Measurements from ENCODE around the gene CCR5. TPM values are rescaled to one million over a fixed set of nuclear protein-coding genes. Genes with fewer than 3 reads are reported as not detected.
A peak's percentile ranks its signal among the peaks of the same experiment; 100 is the strongest.

The CCR5 gene
- total and polyA plus RNA-seq, 2 of the 8 experiments (the other 6 are each of a cell fraction or from before 2014, with no cell fraction given), result not detected

- ChIA-PET POLR2A (ENCODE audit: partially characterized antibody) (no interaction called here), CTCF (ENCODE audit: partially characterized antibody) (interaction anchor here (0.9 to 2.1 kb wide), 5 partner anchors 8 to 202 kb away, joined by 3 to 4 read pairs (median 3); no protein-coding TSS in a partner anchor)
- H3K23me2 ChIP-seq (ENCODE audit: low read depth, low read length), result no peaks in the 10 kb centered on the region
- no peak overlapping the region for H4K8ac ChIP-seq (ENCODE audit: extremely low read depth, insufficient read depth, low read length)
- no peaks in the 10 kb centered on the region for H3K79me2 ChIP-seq (ENCODE audit: control insufficient read depth in 1 of 2, insufficient read depth in 2 of 2, low read length in 2 of 2)
- 89% methylated on average over 7 of the region's 7 CpGs; no CpG with 5 or more reads in 1 of the 2 experiments for WGBS, 2 experiments (ENCODE audit: extremely low coverage in 1 of 2, insufficient coverage in 1 of 2, insufficient read length in 1 of 2, insufficient replicate concordance in 2 of 2, low coverage in 1 of 2, low lambda C conversion rate in 2 of 2, missing lambda C conversion rate in 1 of 2)
- H3K36me3 ChIP-seq (ENCODE audit: control insufficient read depth in 2 of 4, insufficient read depth in 4 of 4, low read length in 3 of 4), result no peaks in the 10 kb centered on the region
- no peak overlapping the region for H3K14ac ChIP-seq (ENCODE audit: insufficient read length)
- H3K79me1 ChIP-seq (ENCODE audit: low read depth, low read length), result no peaks in the 10 kb centered on the region
- H2BK5ac ChIP-seq (ENCODE audit: low read depth, low read length), result no peak overlapping the region
- H3K27me3 ChIP-seq (replicated peaks in 1 of 4; ENCODE audit: control insufficient read depth in 3 of 4, extremely low read depth in 1 of 4, insufficient read depth in 3 of 4, low read length in 3 of 4), result no peaks in the 10 kb centered on the region
- H3K4me3 ChIP-seq (ENCODE audit: extremely low read depth in 1 of 4, insufficient read depth in 2 of 4, low read depth in 3 of 4, low read length in 4 of 4), result no peak overlapping the region
- DNase-seq (ENCODE audit: low read depth in 1 of 2, low spot score in 2 of 2), result no peak
- H2BK12ac ChIP-seq (ENCODE audit: low read depth, low read length), result no peak overlapping the region
- H3K18ac ChIP-seq (ENCODE audit: extremely low read depth, low read length), result no peak overlapping the region
- H2BK20ac ChIP-seq (ENCODE audit: low read length), result no peak overlapping the region
- H3K9me3 ChIP-seq (ENCODE audit: insufficient read depth in 2 of 2, low read depth in 1 of 2, low read length in 1 of 2), result no peaks in the 10 kb centered on the region
- FAIRE-seq, result no peak
- H4K5ac ChIP-seq (ENCODE audit: insufficient read length, low read depth, low read length), result no peak overlapping the region
- no peak overlapping the region for H3K9ac ChIP-seq (replicated peaks in 1 of 4; ENCODE audit: extremely low read depth in 1 of 4, low read depth in 3 of 4, low read length in 3 of 4)
- H3K4ac ChIP-seq (replicated peaks; ENCODE audit: insufficient read length, low read depth, low read length), result no peak overlapping the region
- no peak overlapping the region for H2BK15ac ChIP-seq (ENCODE audit: low read length)
- no peak overlapping the region for H2AK5ac ChIP-seq (ENCODE audit: low read depth, low read length)
- H2BK120ac ChIP-seq (replicated peaks; ENCODE audit: low read depth, low read length), result no peak overlapping the region
- no peak overlapping the region for H3K56ac ChIP-seq (replicated peaks; ENCODE audit: insufficient read length, low read depth, low read length)
- H4K91ac ChIP-seq (replicated peaks; ENCODE audit: insufficient read length, low read length), result no peak overlapping the region
- no peak overlapping the region for H3K23ac ChIP-seq (ENCODE audit: insufficient read length)
- H2AFZ ChIP-seq (ENCODE audit: low read length), result 0 out of 2 replicates have a peak overlapping the region, but pooled peaks have one; percentile 16
- no peak overlapping the region for H3K4me2 ChIP-seq (ENCODE audit: insufficient read depth in 1 of 2, low read depth in 2 of 2, low read length in 2 of 2)
- H3K27ac ChIP-seq (ENCODE audit: low read depth, low read length), result no peak overlapping the region
- H3K4me1 ChIP-seq (replicated peaks in 1 of 4; ENCODE audit: control insufficient read depth in 3 of 4, insufficient read depth in 4 of 4, low read length in 3 of 4), result peaks cover 0 to 6% (median 5%) of the 10 kb centered on the region in 4 experiments; a peak in 4 of 7 replicates
- no peaks in the 10 kb centered on the region for H4K20me1 ChIP-seq (replicated peaks in 1 of 2; ENCODE audit: control insufficient read depth in 1 of 2, insufficient read depth in 2 of 2, low read length in 2 of 2)
- no peak for TF ChIP-seq MAFK (IDR thresholded peaks at IDR 0.05; ENCODE audit: low read depth, low read length)
- no peak for TF ChIP-seq GTF2F1 (IDR thresholded peaks at IDR 0.05; ENCODE audit: borderline replicate concordance, low read depth, low read length)
- no peak for TF ChIP-seq SIN3A (conservative IDR thresholded peaks at IDR 0.05 in 1 of 2, IDR thresholded peaks at IDR 0.05 in 1 of 2; ENCODE audit: low read depth in 1 of 2, low read length in 2 of 2)
- TF ChIP-seq, protein P1, sequence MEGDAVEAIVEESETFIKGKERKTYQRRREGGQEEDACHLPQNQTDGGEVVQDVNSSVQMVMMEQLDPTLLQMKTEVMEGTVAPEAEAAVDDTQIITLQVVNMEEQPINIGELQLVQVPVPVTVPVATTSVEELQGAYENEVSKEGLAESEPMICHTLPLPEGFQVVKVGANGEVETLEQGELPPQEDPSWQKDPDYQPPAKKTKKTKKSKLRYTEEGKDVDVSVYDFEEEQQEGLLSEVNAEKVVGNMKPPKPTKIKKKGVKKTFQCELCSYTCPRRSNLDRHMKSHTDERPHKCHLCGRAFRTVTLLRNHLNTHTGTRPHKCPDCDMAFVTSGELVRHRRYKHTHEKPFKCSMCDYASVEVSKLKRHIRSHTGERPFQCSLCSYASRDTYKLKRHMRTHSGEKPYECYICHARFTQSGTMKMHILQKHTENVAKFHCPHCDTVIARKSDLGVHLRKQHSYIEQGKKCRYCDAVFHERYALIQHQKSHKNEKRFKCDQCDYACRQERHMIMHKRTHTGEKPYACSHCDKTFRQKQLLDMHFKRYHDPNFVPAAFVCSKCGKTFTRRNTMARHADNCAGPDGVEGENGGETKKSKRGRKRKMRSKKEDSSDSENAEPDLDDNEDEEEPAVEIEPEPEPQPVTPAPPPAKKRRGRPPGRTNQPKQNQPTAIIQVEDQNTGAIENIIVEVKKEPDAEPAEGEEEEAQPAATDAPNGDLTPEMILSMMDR (IDR thresholded peaks at IDR 0.05; ENCODE audit: control extremely low read depth in 1 of 3, insufficient read depth in 1 of 3, low read depth in 1 of 3, low read length in 3 of 3), result no peak
Observed at GRCh38 chr3:46416811-46417510, 46.2 kb downstream of the CCR5 start.
